WTC11 (cell line): ENCODE measurements around the gene LORICRIN. TPM values are rescaled to one million over a fixed set of nuclear protein-coding genes. Genes with fewer than 3 reads are reported as not detected.
"Not testable (repeated sequence)": the region's sequence is repeated elsewhere in the genome, so short reads cannot be mapped to it uniquely, and the experiment has no call there.

Experiments used
- ATAC-seq: fragments of 200-7000 bp; cut with Tn5 transposase; 2 replicates; pipeline ENCODE4 v1.10.0; 2021; ENCODE audit warnings: mild to moderate bottlenecking, moderate library complexity
- CTCF ChIA-PET: fragments of 300-600 bp; sonication (Branson Sonifier 250); formaldehyde crosslinking; loops from one replicate; lab custom pipeline; 2021; ENCODE audit warnings: antibody characterized with exemption; lab: Charles Lee
- POLR2A ChIA-PET: fragments of 350-600 bp; sonication (Branson Sonifier 250); formaldehyde crosslinking; loops from one replicate; lab custom pipeline; 2021; ENCODE audit warnings: antibody characterized with exemption; lab: Charles Lee
- DNase-seq: peaks from one replicate; pipeline ENCODE4 v3.0.0; 2021; ENCODE audit warnings: low spot score
- H3K27ac Mint-ChIP-seq: 2 replicates; pipeline ENCODE4 v1.8.0; 2021; ENCODE audit warnings: mixed read lengths
- H3K27me3 Mint-ChIP-seq: 2 replicates; pipeline ENCODE4 v1.8.0; 2021; ENCODE audit warnings: low read depth, mild to moderate bottlenecking, moderate library complexity, mixed read lengths
- H3K36me3 Mint-ChIP-seq: 2 replicates; pipeline ENCODE4 v1.8.0; 2021; ENCODE audit warnings: mixed read lengths
- H3K4me1 Mint-ChIP-seq: 2 replicates; pipeline ENCODE4 v1.8.0; 2022; ENCODE audit warnings: mixed read lengths
- H3K4me3 Mint-ChIP-seq: 2 replicates; pipeline ENCODE4 v1.8.0; 2021; ENCODE audit warnings: mild to moderate bottlenecking, moderate library complexity, mixed read lengths
- H3K9me3 Mint-ChIP-seq: 2 replicates; pipeline ENCODE4 v1.8.0; 2021; ENCODE audit warnings: mixed read lengths
- ATF2 ChIP-seq: sonication (generic); formaldehyde crosslinking; IDR thresholded peaks from 2 replicates; pipeline ENCODE4 v1.8.1; 2022; ENCODE audit warnings: low read depth, missing genetic modification reagents, borderline replicate concordance
- CBFB ChIP-seq: sonication (generic); formaldehyde crosslinking; IDR thresholded peaks from 2 replicates; pipeline ENCODE4 v1.8.1; 2022; ENCODE audit warnings: mild to moderate bottlenecking, low read depth, missing genetic modification reagents
- CTCF ChIP-seq: fragments of 200-600 bp; IDR thresholded peaks from 2 replicates; pipeline ENCODE4 v1.8.0; 2022; ENCODE audit warnings: antibody characterized with exemption
- E2F5 ChIP-seq: sonication (generic); formaldehyde crosslinking; IDR thresholded peaks from 2 replicates; pipeline ENCODE4 v1.8.1; 2022; ENCODE audit warnings: mild to moderate bottlenecking, moderate library complexity, missing genetic modification reagents
- EMX1 ChIP-seq: fragments of 250-450 bp; sonication (Bioruptor Pico); IDR thresholded peaks from 2 replicates; pipeline ENCODE4 v1.8.0; 2021; ENCODE audit warnings: mild to moderate bottlenecking
- FOXJ3 ChIP-seq: sonication (generic); formaldehyde crosslinking; IDR thresholded peaks from 2 replicates; pipeline ENCODE4 v1.9.0; 2021; ENCODE audit warnings: missing genetic modification reagents, mild to moderate bottlenecking, borderline replicate concordance
- FOXP1 ChIP-seq: sonication (generic); formaldehyde crosslinking; IDR thresholded peaks from 2 replicates; pipeline ENCODE4 v1.8.0; 2022; ENCODE audit warnings: missing genetic modification reagents, mild to moderate bottlenecking, moderate library complexity, borderline replicate concordance
- GABPB1 ChIP-seq: sonication (generic); formaldehyde crosslinking; IDR thresholded peaks from 2 replicates; pipeline ENCODE4 v1.8.1; 2023; ENCODE audit warnings: mild to moderate bottlenecking, missing genetic modification reagents
- GRHL2 ChIP-seq: fragments of 250-450 bp; sonication (Bioruptor Pico); IDR thresholded peaks from 2 replicates; pipeline ENCODE4 v1.8.0; 2022; ENCODE audit warnings: mild to moderate bottlenecking, moderate library complexity; ENCODE audit not compliant: insufficient replicate concordance, severe bottlenecking
- IRF2 ChIP-seq: sonication (generic); formaldehyde crosslinking; IDR thresholded peaks from 2 replicates; pipeline ENCODE4 v1.8.0; 2022; ENCODE audit warnings: low read depth, missing genetic modification reagents, borderline replicate concordance
- MXD4 ChIP-seq: fragments of 250-450 bp; sonication (Bioruptor Pico); IDR thresholded peaks from 2 replicates; pipeline ENCODE4 v1.8.0; 2021; ENCODE audit warnings: mild to moderate bottlenecking, moderate library complexity, borderline replicate concordance
- NR1H2 ChIP-seq: sonication (generic); formaldehyde crosslinking; IDR thresholded peaks from 2 replicates; pipeline ENCODE4 v1.9.0; 2021; ENCODE audit warnings: mild to moderate bottlenecking, moderate library complexity, missing genetic modification reagents
- RELA ChIP-seq: sonication (generic); formaldehyde crosslinking; IDR thresholded peaks from 2 replicates; pipeline ENCODE4 v1.8.1; 2022; ENCODE audit warnings: missing genetic modification reagents, mild to moderate bottlenecking, borderline replicate concordance
- USF2 ChIP-seq: sonication (generic); formaldehyde crosslinking; IDR thresholded peaks from 2 replicates; pipeline ENCODE4 v1.8.1; 2023; ENCODE audit warnings: mild to moderate bottlenecking, missing genetic modification reagents, moderate library complexity
- total RNA-seq: library from RNA; stranded (reverse); gene quantifications from 3 replicates; pipeline ENCODE4 v1.2.3, GENCODE V29; 2021
- TF ChIP-seq, protein P1 (sequence below): sonication (generic); formaldehyde crosslinking; IDR thresholded peaks from 2 replicates; pipeline ENCODE4 v1.8.0; 2022; ENCODE audit warnings: mild to moderate bottlenecking, missing genetic modification reagents
- TF ChIP-seq, protein P2 (sequence below): fragments of 250-450 bp; sonication (Bioruptor Pico); IDR thresholded peaks from 2 replicates; pipeline ENCODE4 v1.9.0; 2021; ENCODE audit warnings: mild to moderate bottlenecking
- TF ChIP-seq, protein P3 (sequence below): sonication (generic); formaldehyde crosslinking; IDR thresholded peaks from 2 replicates; pipeline ENCODE4 v1.8.0; 2022; ENCODE audit warnings: missing genetic modification reagents
- TF ChIP-seq, protein P4 (sequence below): sonication (generic); formaldehyde crosslinking; conservative IDR thresholded peaks from 2 replicates; pipeline ENCODE4 v1.8.1; 2022; ENCODE audit warnings: mild to moderate bottlenecking, missing genetic modification reagents
- TF ChIP-seq, protein P5 (sequence below): sonication (generic); formaldehyde crosslinking; IDR thresholded peaks from 2 replicates; pipeline ENCODE4 v1.8.1; 2023; ENCODE audit warnings: mild to moderate bottlenecking, missing genetic modification reagents, moderate library complexity

Gene LORICRIN
- total RNA-seq, 1 experiment from 2014 or later = not detected

- H3K36me3 Mint-ChIP-seq = not testable (repeated sequence)
- peak; percentile 48 for TF ChIP-seq CTCF
- TF ChIP-seq, all 79 proteins: peak for 1; not testable (repeated sequence) for 78
- H3K27ac Mint-ChIP-seq, H3K27me3 Mint-ChIP-seq, H3K4me3 Mint-ChIP-seq, H3K4me1 Mint-ChIP-seq, POLR2A ChIA-PET, H3K9me3 Mint-ChIP-seq: not testable (repeated sequence)
- DNase-seq (peak; percentile 80), ATAC-seq (peak; percentile 97)
- CTCF ChIA-PET = interaction anchor here (0.9 to 3.3 kb wide), 6 partner anchors 11 to 354 kb away, joined by 3 to 12 read pairs (median 4); partner anchors contain the start of gene SMCP
Observed at GRCh38 chr1:153223040-153223891, 36.2 kb upstream of the LORICRIN start.

GRCh38 chr1:153227810-153228209 lies 31.7 kb upstream of the LORICRIN start:
- no peak for ATAC-seq
- no peak overlapping the region for H3K27ac Mint-ChIP-seq
- no peak overlapping the region for H3K4me3 Mint-ChIP-seq
- TF ChIP-seq, protein P1, sequence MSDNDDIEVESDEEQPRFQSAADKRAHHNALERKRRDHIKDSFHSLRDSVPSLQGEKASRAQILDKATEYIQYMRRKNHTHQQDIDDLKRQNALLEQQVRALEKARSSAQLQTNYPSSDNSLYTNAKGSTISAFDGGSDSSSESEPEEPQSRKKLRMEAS (CRISPR knock-in tag) = no peak
- TF ChIP-seq E2F5 (CRISPR knock-in tag) (no peak), ATF2 (CRISPR knock-in tag) (no peak), RELA (no peak), MXD4 (no peak), GRHL2 (no peak), FOXJ3 (no peak), CTCF (no peak), USF2 (CRISPR knock-in tag) (no peak), EMX1 (CRISPR knock-in tag) (no peak), FOXP1 (CRISPR knock-in tag) (no peak), IRF2 (CRISPR knock-in tag) (no peak), GABPB1 (CRISPR knock-in tag) (no peak), NR1H2 (CRISPR knock-in tag) (no peak), CBFB (CRISPR knock-in tag) (no peak)
- TF ChIP-seq, protein P2, sequence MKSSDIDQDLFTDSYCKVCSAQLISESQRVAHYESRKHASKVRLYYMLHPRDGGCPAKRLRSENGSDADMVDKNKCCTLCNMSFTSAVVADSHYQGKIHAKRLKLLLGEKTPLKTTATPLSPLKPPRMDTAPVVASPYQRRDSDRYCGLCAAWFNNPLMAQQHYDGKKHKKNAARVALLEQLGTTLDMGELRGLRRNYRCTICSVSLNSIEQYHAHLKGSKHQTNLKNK = no peak
- TF ChIP-seq, protein P3, sequence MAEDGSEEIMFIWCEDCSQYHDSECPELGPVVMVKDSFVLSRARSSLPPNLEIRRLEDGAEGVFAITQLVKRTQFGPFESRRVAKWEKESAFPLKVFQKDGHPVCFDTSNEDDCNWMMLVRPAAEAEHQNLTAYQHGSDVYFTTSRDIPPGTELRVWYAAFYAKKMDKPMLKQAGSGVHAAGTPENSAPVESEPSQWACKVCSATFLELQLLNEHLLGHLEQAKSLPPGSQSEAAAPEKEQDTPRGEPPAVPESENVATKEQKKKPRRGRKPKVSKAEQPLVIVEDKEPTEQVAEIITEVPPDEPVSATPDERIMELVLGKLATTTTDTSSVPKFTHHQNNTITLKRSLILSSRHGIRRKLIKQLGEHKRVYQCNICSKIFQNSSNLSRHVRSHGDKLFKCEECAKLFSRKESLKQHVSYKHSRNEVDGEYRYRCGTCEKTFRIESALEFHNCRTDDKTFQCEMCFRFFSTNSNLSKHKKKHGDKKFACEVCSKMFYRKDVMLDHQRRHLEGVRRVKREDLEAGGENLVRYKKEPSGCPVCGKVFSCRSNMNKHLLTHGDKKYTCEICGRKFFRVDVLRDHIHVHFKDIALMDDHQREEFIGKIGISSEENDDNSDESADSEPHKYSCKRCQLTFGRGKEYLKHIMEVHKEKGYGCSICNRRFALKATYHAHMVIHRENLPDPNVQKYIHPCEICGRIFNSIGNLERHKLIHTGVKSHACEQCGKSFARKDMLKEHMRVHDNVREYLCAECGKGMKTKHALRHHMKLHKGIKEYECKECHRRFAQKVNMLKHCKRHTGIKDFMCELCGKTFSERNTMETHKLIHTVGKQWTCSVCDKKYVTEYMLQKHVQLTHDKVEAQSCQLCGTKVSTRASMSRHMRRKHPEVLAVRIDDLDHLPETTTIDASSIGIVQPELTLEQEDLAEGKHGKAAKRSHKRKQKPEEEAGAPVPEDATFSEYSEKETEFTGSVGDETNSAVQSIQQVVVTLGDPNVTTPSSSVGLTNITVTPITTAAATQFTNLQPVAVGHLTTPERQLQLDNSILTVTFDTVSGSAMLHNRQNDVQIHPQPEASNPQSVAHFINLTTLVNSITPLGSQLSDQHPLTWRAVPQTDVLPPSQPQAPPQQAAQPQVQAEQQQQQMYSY (CRISPR knock-in tag) = no peak
- TF ChIP-seq, protein P4, sequence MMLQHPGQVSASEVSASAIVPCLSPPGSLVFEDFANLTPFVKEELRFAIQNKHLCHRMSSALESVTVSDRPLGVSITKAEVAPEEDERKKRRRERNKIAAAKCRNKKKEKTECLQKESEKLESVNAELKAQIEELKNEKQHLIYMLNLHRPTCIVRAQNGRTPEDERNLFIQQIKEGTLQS (CRISPR knock-in tag) = no peak
- TF ChIP-seq, protein P5, sequence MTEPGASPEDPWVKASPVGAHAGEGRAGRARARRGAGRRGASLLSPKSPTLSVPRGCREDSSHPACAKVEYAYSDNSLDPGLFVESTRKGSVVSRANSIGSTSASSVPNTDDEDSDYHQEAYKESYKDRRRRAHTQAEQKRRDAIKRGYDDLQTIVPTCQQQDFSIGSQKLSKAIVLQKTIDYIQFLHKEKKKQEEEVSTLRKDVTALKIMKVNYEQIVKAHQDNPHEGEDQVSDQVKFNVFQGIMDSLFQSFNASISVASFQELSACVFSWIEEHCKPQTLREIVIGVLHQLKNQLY (CRISPR knock-in tag) = no peak
- ChIA-PET CTCF (interaction anchor here (1.6 to 4.1 kb wide), 3 partner anchors 35 to 357 kb away, joined by 5 to 23 read pairs (median 11); partner anchors contain the start of gene SMCP), POLR2A (no interaction called here)
- no peak for DNase-seq
- H3K9me3 Mint-ChIP-seq = no peaks in the 10 kb centered on the region
- H3K4me1 Mint-ChIP-seq = no peaks in the 10 kb centered on the region
- peaks cover 3% of the 10 kb centered on the region; the same call in 1 of the 2 replicates for H3K27me3 Mint-ChIP-seq
- H3K36me3 Mint-ChIP-seq = no peaks in the 10 kb centered on the region
